Type B pancreatic cell (in vitro differentiated cells): Measurements from ENCODE around the gene PLCL1. TPM values are rescaled to one million over a fixed set of nuclear protein-coding genes. Genes with fewer than 3 reads are reported as not detected.
"Not testable (repeated sequence)": the region's sequence is repeated elsewhere in the genome, so short reads cannot be mapped to it uniquely, and the experiment has no call there.

Experiments used
- DNase-seq: peaks from one replicate; pipeline ENCODE4 v3.0.0; 2021; ENCODE audit warnings: mixed read lengths; ENCODE audit not compliant: unreplicated experiment; ENCODE audit errors: extremely low spot score
- H3K27ac Mint-ChIP-seq: 2 replicates; pipeline ENCODE4 v1.8.0; 2021; ENCODE audit warnings: mild to moderate bottlenecking, mixed read lengths
- H3K27me3 Mint-ChIP-seq: 2 replicates; pipeline ENCODE4 v1.8.0; 2021; ENCODE audit warnings: mixed read lengths
- H3K36me3 Mint-ChIP-seq: 2 replicates; pipeline ENCODE4 v1.8.0; 2021; ENCODE audit warnings: mixed read lengths
- H3K4me1 Mint-ChIP-seq: one replicate; pipeline ENCODE4 v1.8.0; 2021; ENCODE audit warnings: mixed read lengths; ENCODE audit not compliant: unreplicated experiment
- H3K4me3 Mint-ChIP-seq: 2 replicates; pipeline ENCODE4 v1.8.0; 2021; ENCODE audit warnings: mild to moderate bottlenecking, mixed read lengths
- H3K9me3 Mint-ChIP-seq: 2 replicates; pipeline ENCODE4 v1.8.0; 2021; ENCODE audit warnings: mixed read lengths
- total RNA-seq: library from RNA; stranded (reverse); gene quantifications from 2 replicates; pipeline ENCODE4 v1.2.1, GENCODE V29; 2021; ENCODE audit warnings: low replicate concordance
- TF ChIP-seq, protein P1 (sequence below): fragments of 200-600 bp; sonication (generic); conservative IDR thresholded peaks from 2 replicates; pipeline ENCODE4 v1.5.0; 2021; ENCODE audit warnings: antibody characterized with exemption, mild to moderate bottlenecking

PLCL1 gene
- total RNA-seq, 1 donor from 2014 or later = 4.4 TPM

DNA sequence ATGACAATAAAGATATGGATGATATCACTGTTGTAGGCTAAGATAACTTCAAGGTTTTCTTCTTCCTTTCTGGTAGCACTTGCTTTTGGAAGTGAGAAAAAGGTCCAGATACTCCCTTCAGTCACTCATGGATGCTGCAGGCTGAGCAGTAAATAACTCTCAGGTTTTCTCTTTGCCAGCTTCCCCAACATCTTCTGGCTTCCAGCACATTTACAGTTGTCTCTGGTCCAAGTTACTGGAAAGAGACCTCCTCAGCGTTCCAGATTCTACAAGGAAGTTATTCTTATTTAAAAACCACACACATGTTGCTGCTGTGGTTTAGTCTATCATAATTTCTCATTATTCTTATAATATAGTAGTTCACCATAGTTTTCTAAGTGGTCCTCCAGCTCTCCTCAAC lies 383.4 kb downstream of the PLCL1 start:
- no peaks in the 10 kb centered on the region for H3K36me3 Mint-ChIP-seq
- H3K27me3 Mint-ChIP-seq = peaks cover 10% of the 10 kb centered on the region
- H3K4me1 Mint-ChIP-seq = no peaks in the 10 kb centered on the region
- H3K4me3 Mint-ChIP-seq = no peak overlapping the region
- DNase-seq = no peak
- no peaks in the 10 kb centered on the region for H3K9me3 Mint-ChIP-seq
- TF ChIP-seq, protein P1, sequence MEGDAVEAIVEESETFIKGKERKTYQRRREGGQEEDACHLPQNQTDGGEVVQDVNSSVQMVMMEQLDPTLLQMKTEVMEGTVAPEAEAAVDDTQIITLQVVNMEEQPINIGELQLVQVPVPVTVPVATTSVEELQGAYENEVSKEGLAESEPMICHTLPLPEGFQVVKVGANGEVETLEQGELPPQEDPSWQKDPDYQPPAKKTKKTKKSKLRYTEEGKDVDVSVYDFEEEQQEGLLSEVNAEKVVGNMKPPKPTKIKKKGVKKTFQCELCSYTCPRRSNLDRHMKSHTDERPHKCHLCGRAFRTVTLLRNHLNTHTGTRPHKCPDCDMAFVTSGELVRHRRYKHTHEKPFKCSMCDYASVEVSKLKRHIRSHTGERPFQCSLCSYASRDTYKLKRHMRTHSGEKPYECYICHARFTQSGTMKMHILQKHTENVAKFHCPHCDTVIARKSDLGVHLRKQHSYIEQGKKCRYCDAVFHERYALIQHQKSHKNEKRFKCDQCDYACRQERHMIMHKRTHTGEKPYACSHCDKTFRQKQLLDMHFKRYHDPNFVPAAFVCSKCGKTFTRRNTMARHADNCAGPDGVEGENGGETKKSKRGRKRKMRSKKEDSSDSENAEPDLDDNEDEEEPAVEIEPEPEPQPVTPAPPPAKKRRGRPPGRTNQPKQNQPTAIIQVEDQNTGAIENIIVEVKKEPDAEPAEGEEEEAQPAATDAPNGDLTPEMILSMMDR = no peak
- H3K27ac Mint-ChIP-seq = no peak overlapping the region

DNA sequence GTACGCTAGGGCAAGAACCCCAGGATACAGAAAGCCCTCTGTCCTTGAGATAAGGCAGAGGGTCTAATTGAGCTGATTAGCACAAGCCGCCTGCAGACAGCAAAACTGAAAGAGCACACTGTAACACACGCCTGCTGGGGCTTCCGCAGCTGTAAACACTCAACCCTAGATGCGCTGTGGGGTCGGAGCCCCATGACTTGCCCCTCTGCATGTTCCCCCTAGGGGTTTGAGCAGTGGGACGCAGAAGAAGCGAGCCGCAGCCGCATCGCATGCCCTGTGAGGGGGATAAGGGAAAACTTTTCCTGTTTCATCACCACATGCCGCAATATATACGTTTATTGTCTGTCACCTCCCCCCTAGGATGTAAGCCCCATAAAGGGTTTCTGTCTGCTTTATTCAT lies 384.6 kb downstream of the PLCL1 start:
- Mint-ChIP-seq H3K9me3 (no peaks in the 10 kb centered on the region), H3K4me1 (no peaks in the 10 kb centered on the region), H3K36me3 (no peaks in the 10 kb centered on the region), H3K27me3 (peaks cover 10% of the 10 kb centered on the region), H3K27ac (no peak overlapping the region), H3K4me3 (no peak overlapping the region)
- DNase-seq = no peak
- TF ChIP-seq, protein P1 = no peak

DNA sequence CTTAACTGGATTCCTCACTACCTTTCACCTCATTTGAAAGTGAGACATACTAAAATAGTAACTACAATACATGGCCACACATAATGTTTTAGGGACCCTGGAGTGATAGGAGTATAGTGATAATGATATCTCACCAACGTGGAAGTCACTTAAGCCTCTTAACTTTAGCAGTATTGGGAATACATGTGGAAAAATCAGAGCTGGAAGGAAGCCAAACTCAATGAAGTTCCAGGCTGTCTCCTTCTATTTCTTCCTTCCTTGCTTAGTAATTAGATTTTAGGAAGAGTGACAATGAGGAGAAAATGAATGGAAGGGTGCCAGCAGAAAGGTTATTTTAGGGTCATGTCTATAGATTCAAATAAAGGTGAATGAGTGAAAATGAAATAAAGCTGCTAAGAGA lies 387.3 kb downstream of the PLCL1 start:
- Mint-ChIP-seq H3K27me3 (peaks cover 10% of the 10 kb centered on the region), H3K4me3 (no peak overlapping the region), H3K36me3 (no peaks in the 10 kb centered on the region), H3K27ac (no peak overlapping the region), H3K4me1 (no peaks in the 10 kb centered on the region), H3K9me3 (peaks cover 6% of the 10 kb centered on the region)
- DNase-seq = no peak
- TF ChIP-seq, protein P1 = no peak

DNA sequence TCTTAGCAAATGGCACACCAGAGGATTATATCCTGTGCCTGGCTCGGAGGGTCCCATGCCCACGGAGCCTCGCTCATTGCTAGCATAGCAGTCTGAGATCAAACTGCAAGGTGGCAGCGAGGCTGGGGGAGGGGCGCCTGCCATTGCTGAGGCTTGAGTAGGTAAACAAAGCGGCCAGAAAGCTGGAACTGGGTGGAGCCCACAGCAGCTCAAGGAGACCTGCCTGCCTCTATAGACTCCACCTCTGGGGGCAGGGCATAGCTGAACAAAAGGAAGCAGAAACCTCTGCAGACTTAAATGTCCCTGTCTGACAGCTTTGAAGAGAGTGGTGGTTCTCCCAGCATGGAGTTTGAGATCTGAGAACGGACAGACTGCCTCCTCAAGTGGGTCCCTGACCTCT lies 392.2 kb downstream of the PLCL1 start:
- not testable (repeated sequence) for H3K36me3 Mint-ChIP-seq, H3K9me3 Mint-ChIP-seq, H3K4me1 Mint-ChIP-seq, H3K27ac Mint-ChIP-seq, DNase-seq, H3K4me3 Mint-ChIP-seq, H3K27me3 Mint-ChIP-seq

Other genes with a start within 250 kb of the PLCL1 start
- 0.07 and 14.9 TPM in 2 replicates for gene RFTN2, start 129.0 kb upstream of the PLCL1 start, total RNA-seq
- 10.3 and 10.4 TPM in 2 replicates for gene MARS2, start 99.2 kb upstream of the PLCL1 start, total RNA-seq
- gene BOLL, start 19.3 kb upstream of the PLCL1 start, total RNA-seq = not detected in 2 replicates